GM13976 (cell line): ENCODE results near the gene ERN1.

ENCODE experiments used
- DNase-seq: peaks from one replicate; pipeline ENCODE4 v3.0.0; 2012; ENCODE audit warnings: low spot score
- CTCF ChIP-seq: IDR thresholded peaks from 2 replicates; pipeline ENCODE4 v1.5.1; 2012; ENCODE audit warnings: borderline replicate concordance, mild to moderate bottlenecking; ENCODE audit not compliant: insufficient read depth; ENCODE audit errors: extremely low read depth, missing control alignments, control extremely low read depth
- in situ Hi-C: fragments of 300-500 bp; cut with MboI; formaldehyde crosslinking; loops from one replicate; pipeline ENCODE4 v1.12.0; 2022; ENCODE audit warnings: low sequenced_read_pairs, mixed read lengths, inconsistent platforms; ENCODE audit not compliant: unreplicated experiment

The ERN1 gene

GRCh38 chr17:64115043-64115698 is 14.8 kb downstream of the ERN1 start:
- DNase-seq = no peak
- in situ Hi-C loops = no loop called here
- no peak for TF ChIP-seq CTCF

- no peak for DNase-seq
- in situ Hi-C loops = no loop called here
- TF ChIP-seq CTCF = no peak
Observed at GRCh38 chr17:64113006-64113405, 16.9 kb downstream of the ERN1 start.

GRCh38 chr17:64111831-64112230 is 18.1 kb downstream of the ERN1 start:
- no peak for TF ChIP-seq CTCF

GRCh38 chr17:64110379-64111152 is 19.4 kb downstream of the ERN1 start:
- TF ChIP-seq CTCF = no peak
- no peak for DNase-seq
- in situ Hi-C loops = no loop called here

More at GRCh38 chr17:64111831-64112230, 18.1 kb downstream of the ERN1 start:
- DNase-seq = no peak
- in situ Hi-C loops = no loop called here

GRCh38 chr17:64109400-64109799 is 20.5 kb downstream of the ERN1 start:
- in situ Hi-C loops = no loop called here
- DNase-seq = no peak
- no peak for TF ChIP-seq CTCF

GRCh38 chr17:64107500-64108236 is 22.3 kb downstream of the ERN1 start:
- in situ Hi-C loops = no loop called here
- TF ChIP-seq CTCF = no peak
- DNase-seq = no peak
